Activated T-cell treated with anti-CD3 and anti-CD28 coated beads, Interleukin-2, amount 50 U/mL, for 72 hours (primary cell): ENCODE data around the gene HHIPL1. TPM values are rescaled to one million over a fixed set of nuclear protein-coding genes. Genes with fewer than 3 reads are reported as not detected.
A peak's percentile ranks its signal among the peaks of the same experiment; 100 is the strongest.

Source experiments
- ATAC-seq, 2 donors: fragments of 150-1000 bp; cut with Tn5 transposase; replicated peaks in 1 of 2; 2 replicates each; pipeline ENCODE4 v1.10.0; 2021; ENCODE audit warnings: moderate library complexity in 2 of 2, mild to moderate bottlenecking in 1 of 2
- DNase-seq, 2 donors: peaks; one replicate each; pipeline ENCODE4 v3.0.0; 2021 to 2022; ENCODE audit warnings: mixed read lengths in 1 of 2
- H3K27ac Mint-ChIP-seq: one replicate; pipeline ENCODE4 v1.8.0; 2022; ENCODE audit warnings: mild to moderate bottlenecking, moderate library complexity, mixed read lengths
- H3K27me3 Mint-ChIP-seq: one replicate; pipeline ENCODE4 v1.8.0; 2022; ENCODE audit warnings: low read depth, mixed read lengths
- H3K36me3 Mint-ChIP-seq, 2 donors: one replicate each; pipeline ENCODE4 v1.8.0; 2022; ENCODE audit warnings: mixed read lengths in 2 of 2, mild to moderate bottlenecking in 1 of 2; ENCODE audit not compliant: insufficient read depth in 2 of 2
- H3K4me1 Mint-ChIP-seq: one replicate; pipeline ENCODE4 v1.8.0; 2022; ENCODE audit warnings: low read depth, mixed read lengths
- H3K4me3 Mint-ChIP-seq, 2 donors: one replicate each; pipeline ENCODE4 v1.8.0; 2022; ENCODE audit warnings: mild to moderate bottlenecking in 2 of 2, mixed read lengths in 2 of 2, moderate library complexity in 2 of 2
- H3K9me3 Mint-ChIP-seq, 2 donors: one replicate each; pipeline ENCODE4 v1.8.0; 2022; ENCODE audit warnings: mixed read lengths in 2 of 2
- total RNA-seq, 2 donors: library from RNA; stranded (reverse); gene quantifications; one replicate each; pipeline ENCODE4 v1.2.3, GENCODE V29; 2022

HHIPL1 gene
- total RNA-seq: under 1 TPM; 0.39 to 0.58 TPM

- ATAC-seq (peak in 1 of 2 donors; percentile 52), DNase-seq (no peak)
- peak within 1 kb of the TSS; percentile 38 to 58 for H3K4me3 Mint-ChIP-seq
- H3K27ac Mint-ChIP-seq: no peak within 1 kb of the TSS
- no peaks in the 10 kb centered on the region for H3K4me1 Mint-ChIP-seq
- no peaks in the 10 kb centered on the region for H3K9me3 Mint-ChIP-seq
- peaks cover 24% of the 10 kb centered on the region for H3K27me3 Mint-ChIP-seq
- no peaks in the 10 kb centered on the region for H3K36me3 Mint-ChIP-seq
Observed at GRCh38 chr14:99644723-99645544, at the start of gene HHIPL1. TSS of gene HHIPL1 (plus strand) at chr14:99645129. CDS start at chr14:99645208, 79 bp downstream.

DNA sequence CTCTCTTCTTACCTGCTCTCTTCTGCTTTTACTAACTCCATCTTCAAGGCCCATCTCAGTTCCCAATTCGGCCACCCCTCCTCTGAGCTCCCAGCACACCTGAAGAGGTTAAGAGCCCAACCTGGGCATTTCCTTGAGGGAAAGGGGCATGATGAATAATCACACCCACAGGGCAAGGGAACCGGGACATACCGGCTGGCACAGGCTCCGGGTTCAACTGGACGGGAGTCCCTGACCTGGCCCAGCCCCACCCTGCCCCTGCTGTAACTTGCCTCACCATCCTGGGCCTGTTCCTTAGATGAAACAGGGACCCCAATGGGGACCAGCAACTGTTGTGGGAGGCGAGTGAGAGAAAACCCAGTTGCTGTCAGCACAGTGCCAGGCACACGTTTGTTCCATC lies 49.4 kb upstream of the HHIPL1 start:
- H3K27ac Mint-ChIP-seq: no peak overlapping the region
- H3K4me1 Mint-ChIP-seq: peaks cover 19% of the 10 kb centered on the region

GRCh38 chr14:99596071-99596627 lies 48.8 kb upstream of the HHIPL1 start:
- H3K27me3 Mint-ChIP-seq: no peaks in the 10 kb centered on the region
- peaks cover 22% of the 10 kb centered on the region for H3K4me1 Mint-ChIP-seq
- DNase-seq (no peak), ATAC-seq (no peak)
- no peaks in the 10 kb centered on the region for H3K9me3 Mint-ChIP-seq
- H3K27ac Mint-ChIP-seq: no peak overlapping the region
- H3K4me3 Mint-ChIP-seq: no peak overlapping the region
- no peaks in the 10 kb centered on the region for H3K36me3 Mint-ChIP-seq

More for the DNA sequence above, 49.4 kb upstream of the HHIPL1 start:
- ATAC-seq (no peak), DNase-seq (no peak)
- H3K4me3 Mint-ChIP-seq: peak overlapping the region; percentile 29 to 52
- no peaks in the 10 kb centered on the region for H3K9me3 Mint-ChIP-seq
- no peaks in the 10 kb centered on the region for H3K27me3 Mint-ChIP-seq
- H3K36me3 Mint-ChIP-seq: no peaks in the 10 kb centered on the region

- Mint-ChIP-seq H3K4me3 (no peak overlapping the region), H3K4me1 (peaks cover 25% of the 10 kb centered on the region), H3K27me3 (no peaks in the 10 kb centered on the region), H3K36me3 (no peaks in the 10 kb centered on the region), H3K27ac (no peak overlapping the region), H3K9me3 (no peaks in the 10 kb centered on the region)
- ATAC-seq (no peak), DNase-seq (no peak)
Observed at GRCh38 chr14:99596772-99597171, 48.2 kb upstream of the HHIPL1 start.

DNA sequence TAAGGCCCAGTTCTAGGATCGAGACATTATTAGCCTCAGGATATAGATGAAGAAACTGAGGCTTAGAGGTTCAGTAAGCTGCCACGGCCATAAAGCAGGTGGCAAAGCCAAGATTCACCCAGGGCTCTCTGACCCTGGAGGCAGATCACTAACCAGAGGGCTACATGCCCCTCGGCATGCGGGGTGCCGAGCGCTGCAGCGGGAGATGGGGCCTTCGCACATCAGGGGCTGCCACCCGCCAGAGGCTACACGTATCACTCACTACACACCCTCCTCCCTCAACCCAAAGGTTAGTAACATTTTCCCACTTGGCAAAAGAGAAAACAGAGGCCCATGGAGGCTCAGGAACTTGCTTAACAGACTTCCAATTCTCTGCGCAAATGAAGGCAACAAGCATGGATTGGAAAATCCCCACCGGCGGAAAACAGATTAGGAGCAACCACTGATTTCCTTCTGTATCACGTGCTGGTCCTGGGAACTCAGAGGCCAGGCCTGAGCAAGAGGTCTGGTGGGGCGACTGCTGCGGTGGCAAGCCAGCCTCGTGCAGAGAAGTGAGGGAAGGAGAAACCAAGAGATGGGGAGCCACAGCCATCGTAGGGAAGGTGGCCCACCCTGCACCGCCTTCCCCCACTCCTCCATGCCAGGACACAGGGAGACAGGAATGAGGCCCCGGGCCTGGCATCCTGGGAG lies 46.9 kb upstream of the HHIPL1 start:
- Mint-ChIP-seq H3K27ac (no peak overlapping the region), H3K4me3 (no peak overlapping the region), H3K9me3 (no peaks in the 10 kb centered on the region), H3K4me1 (peaks cover 35% of the 10 kb centered on the region), H3K36me3 (no peaks in the 10 kb centered on the region), H3K27me3 (no peaks in the 10 kb centered on the region)
- no peak for ATAC-seq
- no peak for DNase-seq

DNA sequence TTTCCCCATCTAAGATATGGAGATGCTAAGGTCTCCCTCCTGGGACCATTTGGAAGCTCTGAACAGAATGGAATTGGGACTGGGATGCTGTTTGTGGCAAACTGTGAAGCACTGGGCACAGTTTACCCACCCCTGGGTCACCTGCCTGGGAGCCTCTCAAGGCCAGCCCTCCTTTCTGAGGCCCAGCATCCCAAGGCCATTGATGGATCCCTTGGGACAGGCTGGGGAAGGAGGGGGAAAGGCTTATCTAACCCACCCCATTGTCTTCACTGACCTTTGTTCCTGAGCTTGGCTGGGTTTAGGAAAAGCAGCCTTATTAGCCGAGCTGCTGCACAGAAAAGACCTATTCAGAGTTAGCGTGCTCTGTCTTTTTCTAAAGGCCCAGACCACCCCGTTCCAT lies 46.2 kb upstream of the HHIPL1 start:
- no peaks in the 10 kb centered on the region for H3K27me3 Mint-ChIP-seq
- H3K4me1 Mint-ChIP-seq: peaks cover 35% of the 10 kb centered on the region
- H3K36me3 Mint-ChIP-seq: no peaks in the 10 kb centered on the region
- no peak overlapping the region for H3K4me3 Mint-ChIP-seq
- H3K9me3 Mint-ChIP-seq: no peaks in the 10 kb centered on the region
- ATAC-seq (no peak), DNase-seq (no peak)
- H3K27ac Mint-ChIP-seq: no peak overlapping the region

- Mint-ChIP-seq H3K36me3 (no peaks in the 10 kb centered on the region), H3K27ac (no peak overlapping the region), H3K27me3 (no peaks in the 10 kb centered on the region), H3K4me3 (no peak overlapping the region), H3K9me3 (no peaks in the 10 kb centered on the region), H3K4me1 (peaks cover 34% of the 10 kb centered on the region)
- ATAC-seq (no peak), DNase-seq (no peak)
Observed at GRCh38 chr14:99599393-99599792, 45.5 kb upstream of the HHIPL1 start.

DNA sequence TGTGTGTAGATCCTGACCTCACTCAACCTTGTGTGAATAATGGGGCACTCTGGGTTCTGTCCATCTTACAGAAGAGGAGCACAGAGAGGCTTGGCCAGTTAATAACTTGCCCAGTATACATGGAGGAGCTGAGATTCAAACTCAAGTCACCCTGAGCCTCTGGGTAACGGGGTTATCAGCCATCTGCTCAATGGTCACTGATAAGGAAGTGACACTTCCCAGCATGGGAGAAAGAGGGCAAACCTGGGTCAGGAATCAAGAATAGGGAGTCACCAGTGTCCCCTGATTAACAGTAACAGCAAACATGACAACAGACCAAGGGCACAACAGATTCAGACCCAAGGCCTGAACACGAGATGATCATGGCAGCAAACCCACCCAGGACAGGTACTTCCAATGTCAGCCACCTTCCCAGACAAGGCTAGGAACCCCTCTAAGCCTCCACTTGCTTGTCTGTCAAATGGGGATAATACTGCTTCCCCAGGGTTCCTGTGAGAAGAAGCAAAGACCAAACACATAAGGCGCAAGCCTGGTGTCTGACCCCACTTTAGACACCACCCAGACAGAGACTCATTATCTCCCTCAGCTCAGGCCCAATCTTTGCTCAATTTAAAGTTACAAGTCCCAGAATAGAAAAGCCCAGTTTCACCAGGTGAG lies 44.6 kb upstream of the HHIPL1 start:
- Mint-ChIP-seq H3K27me3 (no peaks in the 10 kb centered on the region), H3K4me3 (no peak overlapping the region), H3K9me3 (no peaks in the 10 kb centered on the region), H3K4me1 (peaks cover 26% of the 10 kb centered on the region), H3K36me3 (no peaks in the 10 kb centered on the region), H3K27ac (no peak overlapping the region)
- ATAC-seq (no peak), DNase-seq (no peak)

DNA sequence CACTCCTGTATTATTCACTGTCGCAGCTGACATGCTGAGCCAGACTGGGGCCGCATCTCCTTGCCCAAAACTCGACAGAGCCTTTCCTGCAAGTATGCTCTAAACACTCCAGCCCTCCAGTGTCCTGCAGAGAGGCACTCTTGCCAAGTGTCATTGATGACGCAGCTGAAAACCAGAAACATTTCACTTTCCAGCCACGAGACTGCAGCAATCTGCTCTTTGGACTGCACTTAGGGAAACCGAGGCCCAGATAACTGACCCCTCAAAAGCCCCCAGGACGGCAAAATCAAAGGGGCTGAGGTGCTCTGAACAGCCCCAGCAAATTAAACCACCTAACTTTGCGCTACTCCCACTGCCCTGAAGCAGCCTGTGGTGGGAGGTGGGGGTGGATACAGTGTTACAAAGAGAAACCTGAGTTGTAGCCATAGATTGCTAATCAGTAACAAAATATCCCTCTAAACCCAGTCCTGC lies 43.5 kb upstream of the HHIPL1 start:
- Mint-ChIP-seq H3K4me3 (peak overlapping the region in 1 of 2 donors; percentile 74), H3K4me1 (peaks cover 26% of the 10 kb centered on the region), H3K27ac (no peak overlapping the region), H3K27me3 (no peaks in the 10 kb centered on the region), H3K36me3 (no peaks in the 10 kb centered on the region), H3K9me3 (no peaks in the 10 kb centered on the region)
- DNase-seq (no peak), ATAC-seq (no peak)

DNA sequence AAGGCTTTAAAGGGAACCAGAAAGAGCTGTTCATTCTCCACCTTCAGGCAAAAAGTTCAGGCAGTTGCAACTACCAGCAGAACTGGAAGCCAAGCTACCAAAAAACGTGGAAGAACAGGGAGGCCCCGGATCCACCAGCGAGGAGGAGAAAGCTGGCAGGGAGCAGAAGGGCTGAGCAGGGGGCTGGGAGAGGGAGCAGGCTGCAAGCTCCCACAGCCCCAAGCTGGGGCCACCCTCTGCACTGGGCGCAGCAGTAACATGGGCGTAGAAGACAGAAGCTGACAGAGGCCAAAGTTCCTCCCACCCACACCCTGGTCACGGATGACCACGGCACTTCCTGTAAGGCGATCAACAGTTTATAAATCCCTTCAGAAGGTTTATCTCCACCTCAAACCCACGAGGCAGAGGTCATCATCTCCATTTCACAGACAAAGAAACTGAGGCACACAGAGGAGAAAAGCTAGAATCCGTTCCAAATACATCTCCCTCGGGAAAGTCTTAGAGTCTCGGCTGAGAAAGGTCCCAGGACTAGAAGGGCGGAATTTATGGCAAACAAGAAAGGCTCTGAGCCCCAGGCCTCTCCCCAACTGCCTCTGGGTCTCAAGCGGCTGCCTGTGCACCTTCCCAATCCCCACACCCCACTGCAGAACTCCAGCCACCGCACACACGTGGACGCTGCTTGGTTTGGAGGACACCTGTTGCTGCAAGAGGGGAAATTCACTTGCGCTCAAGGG lies 42.7 kb upstream of the HHIPL1 start:
- peaks cover 26% of the 10 kb centered on the region for H3K4me1 Mint-ChIP-seq
- H3K9me3 Mint-ChIP-seq: no peaks in the 10 kb centered on the region
- peak overlapping the region; percentile 74 to 78 for H3K4me3 Mint-ChIP-seq
- ATAC-seq (no peak), DNase-seq (peak; percentile 29 to 30)
- no peaks in the 10 kb centered on the region for H3K36me3 Mint-ChIP-seq
- no peak overlapping the region for H3K27ac Mint-ChIP-seq
- no peaks in the 10 kb centered on the region for H3K27me3 Mint-ChIP-seq

DNA sequence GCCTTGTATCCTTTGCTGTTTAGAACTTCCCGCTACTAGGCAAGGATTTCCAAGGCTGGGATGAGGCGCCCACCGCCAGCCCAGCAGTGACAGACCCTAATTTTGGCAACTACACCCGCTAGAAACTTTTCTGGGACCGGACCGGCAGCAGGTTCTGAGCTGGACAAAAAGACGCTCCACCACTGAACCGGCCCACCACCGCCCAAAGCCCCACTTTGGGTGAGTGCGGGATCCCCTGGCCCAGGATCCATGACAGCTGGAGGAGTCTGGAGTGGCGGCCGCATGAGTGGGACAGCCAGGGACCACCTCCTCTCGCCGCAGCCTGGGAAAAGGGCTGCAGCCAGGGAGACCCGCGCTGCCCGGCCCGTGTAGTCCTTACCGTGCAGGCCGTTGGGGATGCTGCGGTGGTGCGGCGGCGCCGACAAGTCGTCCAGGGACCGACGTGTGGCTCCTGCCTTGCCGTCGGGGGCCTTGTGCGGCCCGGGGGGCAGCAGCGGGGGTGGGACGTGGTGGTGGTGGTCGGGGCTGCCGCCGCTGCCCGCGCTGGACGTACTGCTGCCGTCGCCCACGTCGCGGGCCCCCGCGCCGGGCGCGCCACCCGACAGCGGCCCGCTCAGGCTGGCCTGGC lies 42.0 kb upstream of the HHIPL1 start:
- Mint-ChIP-seq H3K27ac (no peak overlapping the region), H3K4me3 (peak overlapping the region; percentile 74 to 78), H3K4me1 (peaks cover 26% of the 10 kb centered on the region), H3K36me3 (no peaks in the 10 kb centered on the region), H3K27me3 (no peaks in the 10 kb centered on the region), H3K9me3 (no peaks in the 10 kb centered on the region)
- no peak for ATAC-seq
- DNase-seq: no peak
